Hindlimb muscle (tissue), 1 donor: ENCODE data around the gene SFN. TPM values are rescaled to one million over a fixed set of nuclear protein-coding genes. Genes with fewer than 3 reads are reported as not detected.
"Not testable (repeated sequence)": the region's sequence is repeated elsewhere in the genome, so short reads cannot be mapped to it uniquely, and the experiment has no call there.

Experiments
- DNase-seq: peaks from one replicate; pipeline ENCODE4 v3.0.0-alpha.2; 2013
- polyA plus RNA-seq: library from polyadenylated mRNA; unstranded; fragments of 120-200 nt; gene quantifications from one replicate; pipeline ENCODE4 v1.2.1, GENCODE V29; 2013; ENCODE audit not compliant: insufficient read length

The SFN gene
- polyA plus RNA-seq, 1 donor: 1.1 TPM

DNA sequence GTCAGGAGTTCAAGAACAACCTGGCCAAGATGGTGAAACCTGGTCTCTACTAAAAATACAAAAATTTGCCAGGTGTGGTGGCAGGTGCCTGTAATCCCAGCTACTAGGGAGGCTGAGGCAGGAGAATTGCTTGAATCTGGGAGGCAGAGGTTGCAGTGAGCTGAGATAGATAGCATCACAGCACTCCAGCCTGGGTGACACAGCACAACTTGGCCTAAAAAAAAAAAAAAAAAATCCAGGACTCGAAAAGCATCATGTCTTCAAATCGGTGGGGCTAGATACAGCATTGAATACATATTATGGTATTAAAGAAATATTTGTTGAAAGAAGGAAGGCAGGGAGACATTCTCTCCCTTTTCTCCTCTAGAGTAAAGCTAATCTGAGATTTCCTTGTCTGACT, 10.1 kb downstream of the SFN start:
- not testable (repeated sequence) for DNase-seq

DNA sequence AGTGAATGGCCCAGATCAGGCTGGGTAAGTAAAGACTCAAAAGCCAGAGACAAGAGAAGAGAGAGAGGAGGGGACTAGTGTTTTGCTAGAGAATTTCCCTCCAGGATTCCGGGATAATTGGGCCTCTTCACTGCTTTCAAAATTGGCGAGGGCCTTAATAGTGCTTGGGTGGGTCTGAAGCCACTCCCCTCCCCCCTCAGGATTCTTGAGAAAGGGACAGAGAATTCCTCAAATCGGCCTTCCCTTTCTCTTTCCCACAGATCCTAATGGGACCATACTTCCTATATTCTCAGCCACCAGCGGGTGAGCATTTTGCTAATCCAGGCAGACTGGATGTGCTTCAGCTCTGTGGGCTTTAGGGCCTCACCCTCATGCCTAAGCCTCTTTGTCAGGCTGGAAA, 11.9 kb downstream of the SFN start:
- DNase-seq: no peak

DNA sequence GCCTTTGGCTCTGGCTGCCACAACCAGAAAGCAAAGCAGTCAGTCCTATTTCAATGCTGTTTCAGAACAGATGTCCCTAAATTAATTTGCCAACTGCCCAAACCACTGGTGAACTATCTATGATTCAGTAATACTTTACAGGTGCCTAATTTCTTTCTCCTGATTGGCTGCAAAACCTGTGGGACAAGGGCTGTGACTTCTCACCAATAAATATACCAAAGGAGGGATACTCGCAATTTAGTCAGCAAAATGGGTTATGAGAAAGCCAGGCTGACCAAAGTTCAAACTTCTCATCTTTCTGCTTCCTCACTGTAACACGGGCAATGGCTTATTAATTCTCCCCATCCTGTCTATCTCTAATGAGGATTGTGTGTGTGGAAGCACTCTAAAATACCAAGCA, 14.4 kb downstream of the SFN start:
- DNase-seq: no peak

GRCh38 chr1:26879793-26880192, 16.8 kb downstream of the SFN start:
- DNase-seq: no peak

GRCh38 chr1:26881611-26882010, 18.7 kb downstream of the SFN start:
- DNase-seq: not testable (repeated sequence)

DNA sequence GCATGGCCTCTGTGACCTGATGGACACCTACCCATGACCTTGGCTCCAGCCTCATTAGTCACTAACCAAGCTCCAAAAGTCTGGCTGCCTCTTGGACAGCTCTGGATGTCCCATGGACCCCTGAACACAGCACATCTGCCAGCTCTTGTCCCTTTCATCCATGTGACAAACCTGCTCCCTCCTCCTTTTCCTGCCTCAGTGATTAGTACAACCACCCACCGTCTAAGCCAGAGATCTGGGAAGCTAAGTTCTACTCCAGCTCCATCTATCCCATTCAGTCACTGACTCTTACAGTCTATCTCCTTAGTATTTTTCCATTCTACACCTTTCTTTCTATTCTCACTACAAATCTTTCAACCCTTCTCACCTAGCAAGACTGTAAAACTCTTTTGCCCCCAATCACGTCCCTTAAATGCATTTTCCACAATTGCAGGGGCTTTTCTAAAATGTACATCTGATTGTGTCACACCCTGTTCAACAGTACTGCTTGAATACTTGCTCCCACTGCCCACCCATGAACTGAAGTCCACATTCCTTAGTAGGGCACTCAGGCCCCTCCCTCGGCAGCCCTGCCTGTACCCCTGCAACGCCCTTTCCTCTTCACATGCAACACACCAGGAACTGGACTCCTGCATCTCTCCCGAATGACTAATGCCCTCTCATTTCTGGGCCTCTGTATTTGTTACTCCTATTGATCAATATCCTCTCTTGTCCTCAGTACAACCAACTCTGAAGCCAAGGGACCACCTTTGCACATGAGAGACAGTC, 19.9 kb downstream of the SFN start:
- DNase-seq: no peak

DNA sequence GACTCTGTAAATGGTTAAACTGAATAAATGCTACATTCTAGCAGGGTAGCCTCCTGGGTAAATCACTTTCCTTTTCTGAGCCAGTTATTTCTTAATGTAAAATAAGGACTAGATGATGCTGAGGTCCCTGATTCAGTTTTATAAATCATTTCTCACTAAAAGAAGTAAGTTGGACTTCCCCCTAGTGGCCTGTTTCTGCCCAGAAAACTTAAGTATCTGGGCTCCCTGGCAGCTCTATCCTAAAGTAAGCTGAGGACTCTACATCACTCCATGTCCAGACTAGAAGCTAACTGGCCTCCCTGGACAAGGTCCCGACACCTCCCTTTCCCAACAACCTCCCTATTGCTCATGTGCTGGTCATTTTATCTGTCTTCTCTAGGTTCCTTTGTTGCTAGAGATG, 24.2 kb downstream of the SFN start:
- DNase-seq: no peak

DNA sequence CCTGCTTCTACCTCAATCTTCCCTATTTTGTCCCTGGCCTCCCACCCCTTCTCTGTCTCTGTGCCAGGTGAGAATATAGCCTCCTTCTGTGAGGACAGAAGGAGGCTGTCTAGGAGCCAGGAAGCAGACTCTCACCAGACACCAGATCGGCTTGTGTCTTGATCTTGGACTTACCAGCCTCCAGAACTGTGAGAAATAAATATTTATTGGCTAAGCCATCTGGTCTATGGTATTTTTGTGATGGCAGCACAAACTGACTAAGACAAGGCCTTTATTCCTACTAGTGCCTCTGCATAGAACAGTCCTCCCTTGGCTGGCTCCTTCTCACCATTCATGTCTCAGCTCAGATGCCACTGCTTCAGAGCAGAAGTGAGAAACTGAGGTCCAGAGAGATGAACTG, 25.3 kb downstream of the SFN start:
- no peak for DNase-seq

DNA sequence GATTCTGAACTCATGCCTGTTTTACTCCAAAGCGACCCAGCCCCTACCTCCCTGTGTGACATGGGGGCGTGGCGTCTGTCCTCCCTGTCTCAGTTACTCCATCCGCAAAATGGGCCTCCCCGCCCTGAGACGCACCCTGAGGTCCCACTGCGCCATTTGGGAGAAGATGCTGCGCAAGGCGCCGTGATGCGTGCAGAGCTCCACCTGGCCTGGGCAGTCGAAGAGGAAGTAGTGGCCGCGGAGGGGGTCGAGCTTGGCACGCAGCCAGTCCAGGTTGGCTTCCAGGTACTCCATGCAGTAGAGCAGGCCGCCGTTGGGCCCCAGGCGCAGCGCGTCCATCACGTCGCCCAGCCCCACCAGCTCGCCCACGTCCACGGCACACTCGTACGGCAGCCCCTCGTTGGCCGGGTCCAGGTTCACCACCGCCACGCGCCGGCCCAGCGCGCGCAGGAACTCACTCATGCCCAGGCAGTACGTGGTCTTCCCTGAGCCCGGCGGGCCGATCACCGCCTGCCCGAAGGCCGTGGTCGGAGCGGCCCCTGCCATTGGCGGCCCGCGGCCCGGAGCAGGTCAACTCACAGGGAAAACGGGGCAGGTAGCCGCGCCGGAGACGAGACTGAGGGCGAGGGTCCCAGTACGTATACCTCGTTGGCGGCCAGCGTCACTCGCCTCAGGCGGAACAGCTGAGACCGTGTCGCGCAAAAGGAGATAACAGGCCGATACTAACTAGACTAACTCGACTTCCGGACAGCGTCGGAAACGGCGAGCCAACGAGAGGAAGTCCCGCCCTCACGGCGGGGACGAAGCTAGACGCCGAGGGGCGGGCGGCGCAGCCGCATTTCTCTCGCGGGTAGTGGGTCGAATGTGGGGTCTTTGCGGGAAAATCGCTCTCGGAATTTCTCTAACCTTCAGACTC, 26.9 kb downstream of the SFN start, which contains the start of gene GPN2:
Gene GPN2 (minus strand): TSS at position 733 of the 916 bp plus-strand sequence. CDS start 187 bp downstream, at position 546.
- DNase-seq: peak; percentile 87

- peak; percentile 12 for DNase-seq
These were observed 27.5 kb downstream of the SFN start for GRCh38 chr1:26890467-26890796.

GRCh38 chr1:26894263-26894662, 31.3 kb downstream of the SFN start:
- DNase-seq: no peak

GRCh38 chr1:26897351-26897750, 34.4 kb downstream of the SFN start:
- no peak for DNase-seq

GRCh38 chr1:26900001-26900814, 37.3 kb downstream of the SFN start, which contains the start of gene GPATCH3:
Gene GPATCH3, minus strand, starts transcription at chr1:26900467. Its CDS starts 25 bp downstream, at chr1:26900442.
- DNase-seq: peak; percentile 91

DNA sequence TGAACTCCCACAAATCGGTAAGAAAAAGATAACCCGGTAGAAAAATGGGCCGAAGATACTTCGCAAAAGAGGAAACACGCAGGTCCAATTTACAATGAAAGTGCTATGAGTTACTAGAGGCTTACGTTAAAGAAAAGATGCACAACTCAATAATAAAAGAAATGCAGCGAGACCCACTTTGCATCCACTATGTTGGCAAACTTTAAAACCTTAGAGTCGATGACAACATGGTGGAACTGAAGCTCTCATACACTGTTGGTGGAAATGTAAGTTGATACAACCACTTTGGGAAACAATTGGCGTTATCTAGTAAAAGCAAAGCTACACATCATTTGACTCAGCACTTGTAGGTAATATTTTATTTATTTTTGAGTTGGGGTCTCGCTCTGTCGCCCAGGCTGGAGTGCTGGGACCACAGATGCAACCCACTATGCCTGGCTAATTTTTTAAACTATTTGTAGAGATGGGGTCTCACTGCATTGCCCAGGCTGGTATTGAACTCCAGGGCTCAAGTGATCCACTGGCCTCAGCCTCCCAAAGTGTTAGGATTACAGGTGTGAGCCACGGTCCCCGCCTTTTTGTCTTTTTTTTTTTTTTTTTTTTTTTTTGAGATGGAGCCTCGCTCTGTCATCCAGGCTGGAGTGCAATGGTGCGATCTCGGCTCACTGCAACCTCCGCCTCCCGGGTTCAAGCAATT, 38.0 kb downstream of the SFN start:
- DNase-seq: no peak

DNA sequence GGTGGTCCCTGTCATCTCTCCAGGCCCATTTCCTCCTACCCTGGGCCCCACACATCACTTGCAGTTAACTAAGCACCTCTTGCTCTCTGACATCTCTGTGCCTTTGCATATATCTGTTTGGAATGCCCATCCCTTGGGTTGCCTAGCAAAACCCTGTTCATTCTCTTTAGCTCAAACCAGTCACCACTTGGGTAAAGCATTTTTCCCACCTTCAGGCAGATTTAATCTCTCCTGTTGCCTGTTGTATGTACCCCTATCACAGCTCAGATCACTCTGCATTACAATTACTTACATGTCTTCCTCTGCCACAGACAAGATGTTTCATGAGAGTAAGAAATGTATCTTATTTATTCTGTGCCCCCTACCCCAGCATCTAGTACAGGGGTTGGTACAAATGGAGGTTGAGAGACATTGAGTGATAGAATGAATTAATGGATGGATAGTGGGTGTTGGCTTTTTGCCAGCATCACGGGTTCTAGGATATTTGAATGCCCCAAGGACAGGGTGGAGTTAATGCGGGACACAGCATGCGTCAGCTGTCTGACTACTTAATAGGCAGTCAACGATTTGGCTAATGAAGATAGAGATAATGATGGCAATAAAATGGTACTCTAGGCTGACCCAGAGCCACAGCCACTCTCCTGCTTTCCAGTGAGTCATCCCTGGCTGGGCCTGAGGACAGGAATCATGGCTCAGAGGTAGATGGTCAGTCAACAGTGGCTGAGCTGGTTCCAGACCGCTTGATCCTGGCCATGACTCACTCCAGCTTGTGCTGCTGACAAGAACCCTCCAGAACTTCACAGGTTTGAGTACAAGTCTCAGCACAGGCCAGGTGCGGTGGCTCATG, 44.3 kb downstream of the SFN start:
- DNase-seq: no peak

- no peak for DNase-seq
These were observed 47.0 kb downstream of the SFN start for GRCh38 chr1:26909951-26910342.

- no peak for DNase-seq
These were observed 47.6 kb downstream of the SFN start for GRCh38 chr1:26910343-26911160.

DNA sequence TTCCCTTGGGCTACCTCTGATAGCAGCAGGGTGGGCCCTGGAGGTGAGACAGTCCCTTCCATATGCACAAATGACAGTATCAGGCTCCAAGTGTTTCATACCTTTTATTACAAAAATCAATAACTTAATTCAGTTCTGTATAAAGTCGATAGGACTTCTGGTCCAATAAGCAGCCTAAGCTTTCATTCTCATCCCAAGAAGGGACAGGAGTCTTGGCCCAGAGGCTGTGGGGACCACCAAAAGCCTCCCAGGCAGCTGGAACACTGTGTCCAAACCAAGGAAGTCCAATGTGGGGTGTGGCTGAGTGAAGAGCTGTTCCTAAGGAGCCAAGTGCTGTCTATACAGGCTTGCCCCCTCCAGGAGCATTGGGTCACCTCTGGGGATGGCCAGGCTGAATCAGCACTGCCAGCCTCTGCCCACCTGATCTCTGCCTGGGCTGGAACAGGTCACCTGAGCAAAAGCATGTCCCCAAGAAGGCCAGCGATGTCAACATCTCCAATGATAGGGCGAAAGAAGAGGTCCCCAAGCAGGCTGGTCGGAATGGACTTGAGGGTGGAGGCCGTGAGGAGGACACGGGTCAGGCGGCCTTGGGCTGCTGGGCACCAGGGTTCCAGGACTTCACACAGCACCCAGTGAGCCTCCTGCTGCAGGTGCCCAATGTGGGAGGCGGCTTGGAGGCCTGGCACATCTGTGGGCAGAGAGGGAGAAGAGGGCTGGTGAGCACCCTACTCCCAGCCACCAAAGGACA, 48.6 kb downstream of the SFN start:
- no peak for DNase-seq

DNA sequence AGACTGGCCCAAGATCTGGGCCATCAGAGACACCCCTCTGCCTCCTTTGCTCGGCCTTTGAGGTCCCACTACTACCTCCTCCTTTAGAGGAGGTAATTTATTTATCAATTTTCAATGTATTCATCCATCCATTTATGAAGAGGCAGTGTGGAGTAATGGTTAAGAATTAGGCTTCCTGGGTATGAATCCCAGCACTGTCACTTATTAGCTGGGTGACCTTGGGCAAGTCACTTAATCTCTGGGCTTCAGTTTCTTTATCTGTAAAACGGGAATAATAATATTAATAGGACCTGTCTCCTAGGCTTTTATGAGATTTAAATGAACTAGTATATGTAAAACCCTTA, 49.2 kb downstream of the SFN start:
- no peak for DNase-seq

DNA sequence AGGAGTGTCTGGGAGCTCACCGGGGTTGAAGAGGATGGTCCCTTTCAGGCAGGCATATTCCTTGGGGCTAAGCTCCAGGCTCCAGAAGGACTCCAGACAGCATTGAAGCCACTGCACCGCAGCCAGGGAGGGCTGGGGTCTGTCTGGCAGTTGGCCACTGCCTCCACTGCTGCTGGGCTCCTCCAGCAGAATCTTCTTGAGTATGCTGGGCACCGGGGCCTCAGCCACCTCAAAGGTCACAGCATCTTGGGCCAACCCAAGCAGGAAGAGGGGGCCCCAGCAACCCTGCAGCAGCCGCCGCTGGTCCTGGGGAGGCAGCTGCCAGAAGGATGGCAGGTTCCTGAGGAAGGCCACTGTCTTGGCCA, 50.4 kb downstream of the SFN start:
- no peak for DNase-seq
